Smooth muscle cell (in vitro differentiated cells): Measurements from ENCODE around the gene PLEKHA7. TPM values are rescaled to one million over a fixed set of nuclear protein-coding genes. Genes with fewer than 3 reads are reported as not detected.

Source experiments
- DNase-seq: peaks from one replicate; lab custom pipeline; 2025; ENCODE audit not compliant: unreplicated experiment; lab: John Stamatoyannopoulos, UW
- H2AFZ ChIP-seq: fragments of 200-600 bp; sonication (generic); 2 replicates; pipeline ENCODE4 v1.6.0; 2016; ENCODE audit warnings: antibody characterized with exemption, low read depth, mild to moderate bottlenecking
- H3F3A ChIP-seq: fragments of 200-600 bp; sonication (generic); 2 replicates; pipeline ENCODE4 v1.6.0; 2017; ENCODE audit warnings: antibody characterized with exemption, low read depth
- H3K27ac ChIP-seq: fragments of 200-600 bp; sonication (generic); 2 replicates; pipeline ENCODE4 v1.5.1; 2016; ENCODE audit warnings: low read depth, mild to moderate bottlenecking
- H3K27me3 ChIP-seq: fragments of 200-600 bp; sonication (generic); 2 replicates; pipeline ENCODE4 v1.6.1; 2016; ENCODE audit warnings: low read depth, mild to moderate bottlenecking
- H3K36me3 ChIP-seq: fragments of 200-600 bp; sonication (generic); 2 replicates; pipeline ENCODE4 v1.5.1; 2016; ENCODE audit warnings: low read depth
- H3K4me1 ChIP-seq: fragments of 200-600 bp; sonication (generic); 2 replicates; pipeline ENCODE4 v1.5.1; 2016; ENCODE audit warnings: low read depth
- H3K4me2 ChIP-seq: fragments of 200-600 bp; sonication (generic); 2 replicates; pipeline ENCODE4 v1.6.0; 2016; ENCODE audit warnings: mild to moderate bottlenecking
- H3K4me3 ChIP-seq: fragments of 200-600 bp; sonication (generic); 2 replicates; pipeline ENCODE4 v1.5.1; 2016; ENCODE audit warnings: mild to moderate bottlenecking
- H3K79me2 ChIP-seq: fragments of 200-600 bp; sonication (generic); 2 replicates; pipeline ENCODE4 v1.6.0; 2016; ENCODE audit warnings: low read depth, mild to moderate bottlenecking
- H3K9ac ChIP-seq: fragments of 200-600 bp; sonication (generic); 2 replicates; pipeline ENCODE4 v1.6.0; 2016; ENCODE audit warnings: low read depth
- H3K9me3 ChIP-seq: fragments of 200-600 bp; sonication (generic); replicated peaks from 2 replicates; pipeline ENCODE4 v1.5.1; 2016; ENCODE audit warnings: low read depth
- H4K20me1 ChIP-seq: fragments of 200-600 bp; sonication (generic); 2 replicates; pipeline ENCODE4 v1.6.0; 2016; ENCODE audit warnings: low read depth
- WGBS: methylation state at CpG from one replicate; pipeline ENCODE4 v1.1.7; 2016; ENCODE audit warnings: low lambda C conversion rate; 5-methylcytosine and 5-hydroxymethylcytosine counted together
- polyA plus RNA-seq: library from polyadenylated mRNA; unstranded; fragments of >200 nt; fragmentation: Nextera tagmentation; extraction: Ambion mirVana; gene quantifications from 2 replicates; pipeline ENCODE4 v1.2.1, GENCODE V29; 2016
- total RNA-seq: library from RNA; depleted of rRNA; stranded (reverse); fragments of >200 nt; gene quantifications from 2 replicates; pipeline ENCODE4 v1.2.3, GENCODE V29; 2014
- TF ChIP-seq, protein P1 (sequence below): fragments of 200-600 bp; sonication (generic); IDR thresholded peaks from 2 replicates; pipeline ENCODE4 v1.5.1; 2017; ENCODE audit warnings: borderline replicate concordance, mild to moderate bottlenecking, antibody characterized with exemption; ENCODE audit not compliant: insufficient read depth, poor library complexity, severe bottlenecking

PLEKHA7 gene
- total and polyA plus RNA-seq, 2 experiments from 2014 or later: 0.19 to 22.2 TPM

DNA sequence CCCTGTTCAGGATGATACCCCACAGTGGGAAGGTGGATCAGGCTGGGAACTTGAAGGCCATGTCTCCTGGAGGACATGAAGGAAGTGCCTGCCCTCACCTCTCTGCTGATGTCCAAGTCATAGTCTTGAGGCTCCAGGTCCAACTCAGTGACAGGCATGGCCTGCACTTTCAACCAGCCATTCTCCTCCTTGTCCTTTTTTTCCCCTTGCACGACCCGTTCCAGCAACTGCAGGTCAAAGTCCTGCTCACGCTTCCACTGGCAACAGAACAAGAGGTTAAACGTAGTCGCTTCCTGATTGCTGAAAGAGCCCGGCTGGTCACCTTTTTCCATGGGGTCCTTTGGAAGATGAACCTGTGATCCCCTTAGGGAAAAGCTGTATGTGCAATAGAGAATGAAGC, 228.1 kb downstream of the PLEKHA7 start:
- Histone ChIP-seq H3K9ac (no peak overlapping the region), H3K9me3 (no peaks in the 10 kb centered on the region), H3K36me3 (no peaks in the 10 kb centered on the region), H3F3A (no peaks in the 10 kb centered on the region), H3K27me3 (no peaks in the 10 kb centered on the region), H4K20me1 (no peaks in the 10 kb centered on the region), H3K4me3 (no peak overlapping the region), H3K4me2 (no peak overlapping the region), H3K27ac (no peak overlapping the region), H2AFZ (no peak overlapping the region), H3K79me2 (no peaks in the 10 kb centered on the region), H3K4me1 (peaks cover 13% of the 10 kb centered on the region)
- TF ChIP-seq, protein P1, sequence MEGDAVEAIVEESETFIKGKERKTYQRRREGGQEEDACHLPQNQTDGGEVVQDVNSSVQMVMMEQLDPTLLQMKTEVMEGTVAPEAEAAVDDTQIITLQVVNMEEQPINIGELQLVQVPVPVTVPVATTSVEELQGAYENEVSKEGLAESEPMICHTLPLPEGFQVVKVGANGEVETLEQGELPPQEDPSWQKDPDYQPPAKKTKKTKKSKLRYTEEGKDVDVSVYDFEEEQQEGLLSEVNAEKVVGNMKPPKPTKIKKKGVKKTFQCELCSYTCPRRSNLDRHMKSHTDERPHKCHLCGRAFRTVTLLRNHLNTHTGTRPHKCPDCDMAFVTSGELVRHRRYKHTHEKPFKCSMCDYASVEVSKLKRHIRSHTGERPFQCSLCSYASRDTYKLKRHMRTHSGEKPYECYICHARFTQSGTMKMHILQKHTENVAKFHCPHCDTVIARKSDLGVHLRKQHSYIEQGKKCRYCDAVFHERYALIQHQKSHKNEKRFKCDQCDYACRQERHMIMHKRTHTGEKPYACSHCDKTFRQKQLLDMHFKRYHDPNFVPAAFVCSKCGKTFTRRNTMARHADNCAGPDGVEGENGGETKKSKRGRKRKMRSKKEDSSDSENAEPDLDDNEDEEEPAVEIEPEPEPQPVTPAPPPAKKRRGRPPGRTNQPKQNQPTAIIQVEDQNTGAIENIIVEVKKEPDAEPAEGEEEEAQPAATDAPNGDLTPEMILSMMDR: no peak
- DNase-seq: no peak
- 97% methylated on average over 6 of the region's 6 CpGs for WGBS

GRCh38 chr11:16785520-16786128, 228.6 kb downstream of the PLEKHA7 start:
- TF ChIP-seq, protein P1: peak; percentile 78
- DNase-seq: peak; percentile 22
- H3K79me2 ChIP-seq: no peaks in the 10 kb centered on the region
- no peaks in the 10 kb centered on the region for H3F3A ChIP-seq
- H3K4me1 ChIP-seq: peaks cover 13% of the 10 kb centered on the region
- no peaks in the 10 kb centered on the region for H3K27me3 ChIP-seq
- no peak overlapping the region for H3K9ac ChIP-seq
- no peak overlapping the region for H3K27ac ChIP-seq
- H4K20me1 ChIP-seq: no peaks in the 10 kb centered on the region
- H3K4me2 ChIP-seq: no peak overlapping the region
- no peak overlapping the region for H3K4me3 ChIP-seq
- WGBS: 66% methylated on average over 7 of the region's 7 CpGs
- no peak overlapping the region for H2AFZ ChIP-seq
- no peaks in the 10 kb centered on the region for H3K9me3 ChIP-seq
- H3K36me3 ChIP-seq: no peaks in the 10 kb centered on the region

DNA sequence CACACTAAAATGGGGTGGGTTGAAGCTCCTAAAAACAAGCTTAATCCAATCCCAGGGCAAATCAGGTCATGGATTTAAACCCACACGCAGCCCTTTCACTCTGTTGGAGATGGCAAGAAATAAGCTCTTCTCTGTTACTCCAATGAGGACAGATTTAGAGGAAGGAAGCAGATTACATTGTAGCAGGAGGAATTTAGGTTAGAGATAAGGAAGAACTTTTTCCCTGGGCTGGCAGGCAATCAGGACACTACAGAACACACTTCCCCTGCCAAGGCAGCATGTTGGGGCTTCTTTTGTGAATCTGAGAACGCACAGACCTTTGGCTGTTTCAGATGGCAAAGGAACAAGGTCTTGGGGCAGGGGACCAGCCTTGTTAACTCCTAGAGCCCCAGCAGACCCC, 229.5 kb downstream of the PLEKHA7 start:
- WGBS: 44% methylated on average over 2 of the region's 2 CpGs

More for the DNA sequence above, 229.5 kb downstream of the PLEKHA7 start:
- no peak overlapping the region for H2AFZ ChIP-seq
- no peaks in the 10 kb centered on the region for H3K27me3 ChIP-seq
- no peak for DNase-seq
- H3K9ac ChIP-seq: no peak overlapping the region
- no peaks in the 10 kb centered on the region for H4K20me1 ChIP-seq
- H3K36me3 ChIP-seq: no peaks in the 10 kb centered on the region
- H3K4me3 ChIP-seq: no peak overlapping the region
- H3K4me1 ChIP-seq: peaks cover 13% of the 10 kb centered on the region
- no peak overlapping the region for H3K27ac ChIP-seq
- no peaks in the 10 kb centered on the region for H3K9me3 ChIP-seq
- H3K79me2 ChIP-seq: no peaks in the 10 kb centered on the region
- TF ChIP-seq, protein P1: no peak
- no peaks in the 10 kb centered on the region for H3F3A ChIP-seq
- no peak overlapping the region for H3K4me2 ChIP-seq
